Retinal pigment epithelial cell (primary cell): ENCODE data around the gene ILRUN.
"Not testable (repeated sequence)": the region's sequence is repeated elsewhere in the genome, so short reads cannot be mapped to it uniquely, and the experiment has no call there.

Source experiments
- DNase-seq: peaks from one replicate; pipeline ENCODE4 v3.0.0-alpha.2; 2010; ENCODE audit warnings: low read depth
- H3K4me3 ChIP-seq: 2 replicates; pipeline ENCODE4 v1.5.1; 2011; ENCODE audit warnings: mild to moderate bottlenecking, low read length, control low read depth, moderate library complexity
- CTCF ChIP-seq: conservative IDR thresholded peaks from 2 replicates; pipeline ENCODE4 v1.5.1; 2011; ENCODE audit warnings: low read depth, low read length, control low read depth, inconsistent platforms

Gene ILRUN

GRCh38 chr6:34663371-34663770 is 33.2 kb downstream of the ILRUN start:
- no peak overlapping the region for H3K4me3 ChIP-seq
- TF ChIP-seq CTCF: no peak
- no peak for DNase-seq

- no peak for TF ChIP-seq CTCF
- H3K4me3 ChIP-seq: no peak overlapping the region
- DNase-seq: no peak
These were observed 35.2 kb downstream of the ILRUN start for GRCh38 chr6:34661357-34661756.

- no peak for TF ChIP-seq CTCF
- no peak for DNase-seq
- H3K4me3 ChIP-seq: no peak overlapping the region
These were observed 37.8 kb downstream of the ILRUN start for GRCh38 chr6:34658605-34659265.

GRCh38 chr6:34657979-34658480 is 38.5 kb downstream of the ILRUN start:
- not testable (repeated sequence) for H3K4me3 ChIP-seq, DNase-seq

- H3K4me3 ChIP-seq: peak overlapping the region; percentile 44
- DNase-seq: peak; percentile 65
- TF ChIP-seq CTCF: no peak
These were observed 39.1 kb downstream of the ILRUN start for GRCh38 chr6:34657307-34657978.

- peak overlapping the region; percentile 44 for H3K4me3 ChIP-seq
- TF ChIP-seq CTCF: no peak
- DNase-seq: no peak
These were observed 39.6 kb downstream of the ILRUN start for GRCh38 chr6:34657037-34657306.

- peak overlapping the region; percentile 44 for H3K4me3 ChIP-seq
- DNase-seq: peak; percentile 91
- no peak for TF ChIP-seq CTCF
These were observed 40.1 kb downstream of the ILRUN start for GRCh38 chr6:34656378-34657036.

- H3K4me3 ChIP-seq, DNase-seq: not testable (repeated sequence)
These were observed 40.6 kb downstream of the ILRUN start for GRCh38 chr6:34655876-34656377.
